NCI-H2029 (cell line): ENCODE data around the gene CD109.
"Not testable (repeated sequence)": the region's sequence is repeated elsewhere in the genome, so short reads cannot be mapped to it uniquely, and the experiment has no call there.

Source experiments
- DNase-seq: peaks from one replicate; lab custom pipeline; 2025; lab: John Stamatoyannopoulos, UW

Gene CD109

GRCh38 chr6:73688351-73688750 lies 7.7 kb upstream of the CD109 start:
- no peak for DNase-seq

- DNase-seq = no peak
Measured at GRCh38 chr6:73690056-73690455, 5.9 kb upstream of the CD109 start.

GRCh38 chr6:73691512-73691911 lies 4.5 kb upstream of the CD109 start:
- no peak for DNase-seq

GRCh38 chr6:73694711-73695411 lies 1.1 kb upstream of the CD109 start:
- no peak for DNase-seq

GRCh38 chr6:73696966-73697655 lies 1.1 kb downstream of the CD109 start:
- DNase-seq = no peak

- no peak for DNase-seq
Measured at GRCh38 chr6:73699676-73700459, 3.9 kb downstream of the CD109 start.

- DNase-seq = no peak
Measured at GRCh38 chr6:73702444-73702843, 6.4 kb downstream of the CD109 start.

- no peak for DNase-seq
Measured at GRCh38 chr6:73703466-73703865, 7.5 kb downstream of the CD109 start.

GRCh38 chr6:73704260-73704659 lies 8.3 kb downstream of the CD109 start:
- no peak for DNase-seq

- DNase-seq = no peak
Measured at GRCh38 chr6:73704798-73705197, 8.8 kb downstream of the CD109 start.

GRCh38 chr6:73706971-73707370 lies 11.0 kb downstream of the CD109 start:
- DNase-seq = no peak

GRCh38 chr6:73710470-73710869 lies 14.5 kb downstream of the CD109 start:
- DNase-seq = no peak

GRCh38 chr6:73710948-73711347 lies 14.9 kb downstream of the CD109 start:
- DNase-seq = no peak

GRCh38 chr6:73712535-73713173 lies 16.7 kb downstream of the CD109 start:
- DNase-seq = no peak

- no peak for DNase-seq
Measured at GRCh38 chr6:73713426-73714147, 17.6 kb downstream of the CD109 start.

- not testable (repeated sequence) for DNase-seq
Measured at GRCh38 chr6:73715111-73715508, 19.1 kb downstream of the CD109 start.

- DNase-seq = no peak
Measured at GRCh38 chr6:73719046-73719445, 23.0 kb downstream of the CD109 start.

- no peak for DNase-seq
Measured at GRCh38 chr6:73722318-73723060, 26.5 kb downstream of the CD109 start.

GRCh38 chr6:73723480-73723879 lies 27.5 kb downstream of the CD109 start:
- not testable (repeated sequence) for DNase-seq

GRCh38 chr6:73724389-73724788 lies 28.4 kb downstream of the CD109 start:
- DNase-seq = no peak

- not testable (repeated sequence) for DNase-seq
Measured at GRCh38 chr6:73725192-73725591, 29.2 kb downstream of the CD109 start.
